HCT116 (cell line): ENCODE results near the gene GOLT1A.

Experiments
- CEBPB ChIP-seq: IDR thresholded peaks from 2 replicates; pipeline ENCODE4 v1.6.1; 2012; ENCODE audit warnings: low read depth
- CTCF ChIP-seq, 3 experiments: fragments of 200-600 bp in 1 of 3; sonication (generic) in 1 of 3; IDR thresholded peaks in 2 of 3; conservative IDR thresholded peaks in 1 of 3; 2 replicates each; pipeline ENCODE4 v1.5.1; 2012 to 2017; ENCODE audit warnings: low read depth in 2 of 3, low read length in 2 of 3, antibody characterized with exemption in 1 of 3, borderline replicate concordance in 1 of 3, control low read depth in 1 of 3, mild to moderate bottlenecking in 1 of 3, mixed read lengths in 1 of 3, mixed run types in 1 of 3, moderate library complexity in 1 of 3; ENCODE audit not compliant: insufficient read depth in 1 of 3
- ELF1 ChIP-seq: IDR thresholded peaks from 2 replicates; pipeline ENCODE4 v1.6.1; 2012; ENCODE audit warnings: low read depth, borderline replicate concordance
- EZH2 ChIP-seq: fragments of 200-600 bp; sonication (generic); IDR thresholded peaks from 2 replicates; pipeline ENCODE4 v1.6.1; 2017; ENCODE audit warnings: antibody characterized with exemption, mixed run types
- FOSL1 ChIP-seq: IDR thresholded peaks from 2 replicates; pipeline ENCODE4 v1.6.1; 2012; ENCODE audit warnings: low read depth
- POLR2A ChIP-seq: IDR thresholded peaks from 2 replicates; pipeline ENCODE4 v1.7.0; 2011; ENCODE audit warnings: borderline replicate concordance; ENCODE audit not compliant: insufficient read depth, insufficient read length; ENCODE audit errors: extremely low read depth
- POLR2AphosphoS5 ChIP-seq: IDR thresholded peaks from 2 replicates; pipeline ENCODE4 v1.6.1; 2011; ENCODE audit warnings: mild to moderate bottlenecking, low read depth, low read length, moderate library complexity
- RAD21 ChIP-seq: IDR thresholded peaks from 2 replicates; pipeline ENCODE4 v1.6.1; 2012; ENCODE audit warnings: low read depth, mild to moderate bottlenecking
- SIN3A ChIP-seq: IDR thresholded peaks from 2 replicates; pipeline ENCODE4 v1.6.1; 2012; ENCODE audit warnings: low read depth
- SP1 ChIP-seq: IDR thresholded peaks from 2 replicates; pipeline ENCODE4 v1.6.1; 2012; ENCODE audit warnings: low read depth
- TCF7L2 ChIP-seq: IDR thresholded peaks from 2 replicates; pipeline ENCODE4 v1.7.0; 2011; ENCODE audit warnings: borderline replicate concordance, inconsistent platforms; ENCODE audit not compliant: insufficient read depth, insufficient read length; ENCODE audit errors: extremely low read depth
- YY1 ChIP-seq: IDR thresholded peaks from 2 replicates; pipeline ENCODE4 v1.6.1; 2011; ENCODE audit warnings: low read length, low read depth, moderate library complexity, mild to moderate bottlenecking; ENCODE audit not compliant: insufficient replicate concordance; ENCODE audit errors: extremely low read depth
- TF ChIP-seq, protein P1 (sequence below): IDR thresholded peaks from 2 replicates; pipeline ENCODE4 v1.6.1; 2012; ENCODE audit warnings: low read depth

DNA sequence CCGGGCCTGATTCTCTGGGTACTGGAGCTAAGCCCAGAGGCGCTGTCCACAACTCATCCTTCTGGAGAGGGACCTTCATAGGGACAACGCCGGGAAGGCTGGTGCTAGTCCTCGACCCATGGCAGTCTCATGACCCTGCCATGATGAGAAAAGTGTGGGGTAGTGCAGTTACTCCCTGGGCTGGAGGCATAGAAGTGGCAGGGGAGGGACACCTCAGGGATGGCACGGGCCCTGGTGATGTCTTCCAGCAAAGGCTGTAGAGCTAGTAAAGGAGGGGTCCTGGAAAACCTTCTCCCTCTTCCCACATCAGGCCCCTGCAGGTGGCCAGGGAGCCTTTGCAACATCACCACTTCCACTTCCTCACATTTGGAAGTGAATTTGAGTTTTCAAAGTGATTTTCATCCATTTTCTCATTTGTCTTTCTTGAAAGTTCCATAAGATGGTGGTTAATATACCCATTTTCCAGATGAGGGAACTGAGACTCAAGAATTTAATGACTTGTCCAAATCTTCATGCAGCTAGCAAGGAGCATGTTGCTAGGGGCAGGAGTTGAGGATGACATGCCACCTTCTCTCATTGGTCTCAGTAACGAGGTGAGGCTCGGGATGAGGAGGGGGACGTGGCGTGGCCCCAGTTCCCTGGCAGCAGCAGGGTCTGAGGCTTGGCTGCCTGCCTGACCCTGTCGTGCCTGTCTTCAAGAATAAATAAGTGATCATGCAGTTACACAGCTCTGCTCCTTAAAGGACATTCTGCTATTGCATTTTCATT is 3.3 kb upstream of the GOLT1A start:
- TF ChIP-seq EZH2 = no peak
- no peak for TF ChIP-seq POLR2A
- no peak for TF ChIP-seq CTCF (IDR thresholded peaks at IDR 0.05 in 2 of 3, conservative IDR thresholded peaks at IDR 0.05 in 1 of 3; ENCODE audit: borderline replicate concordance in 1 of 3, insufficient read depth in 1 of 3, low read depth in 2 of 3, low read length in 2 of 3)
- TF ChIP-seq CEBPB = no peak
- TF ChIP-seq YY1 = no peak
- no peak for TF ChIP-seq RAD21
- TF ChIP-seq FOSL1 = no peak
- no peak for TF ChIP-seq SIN3A
- TF ChIP-seq ELF1 = no peak
- TF ChIP-seq TCF7L2 = no peak
- no peak for TF ChIP-seq POLR2AphosphoS5
- TF ChIP-seq SP1 = no peak
- TF ChIP-seq, protein P1, sequence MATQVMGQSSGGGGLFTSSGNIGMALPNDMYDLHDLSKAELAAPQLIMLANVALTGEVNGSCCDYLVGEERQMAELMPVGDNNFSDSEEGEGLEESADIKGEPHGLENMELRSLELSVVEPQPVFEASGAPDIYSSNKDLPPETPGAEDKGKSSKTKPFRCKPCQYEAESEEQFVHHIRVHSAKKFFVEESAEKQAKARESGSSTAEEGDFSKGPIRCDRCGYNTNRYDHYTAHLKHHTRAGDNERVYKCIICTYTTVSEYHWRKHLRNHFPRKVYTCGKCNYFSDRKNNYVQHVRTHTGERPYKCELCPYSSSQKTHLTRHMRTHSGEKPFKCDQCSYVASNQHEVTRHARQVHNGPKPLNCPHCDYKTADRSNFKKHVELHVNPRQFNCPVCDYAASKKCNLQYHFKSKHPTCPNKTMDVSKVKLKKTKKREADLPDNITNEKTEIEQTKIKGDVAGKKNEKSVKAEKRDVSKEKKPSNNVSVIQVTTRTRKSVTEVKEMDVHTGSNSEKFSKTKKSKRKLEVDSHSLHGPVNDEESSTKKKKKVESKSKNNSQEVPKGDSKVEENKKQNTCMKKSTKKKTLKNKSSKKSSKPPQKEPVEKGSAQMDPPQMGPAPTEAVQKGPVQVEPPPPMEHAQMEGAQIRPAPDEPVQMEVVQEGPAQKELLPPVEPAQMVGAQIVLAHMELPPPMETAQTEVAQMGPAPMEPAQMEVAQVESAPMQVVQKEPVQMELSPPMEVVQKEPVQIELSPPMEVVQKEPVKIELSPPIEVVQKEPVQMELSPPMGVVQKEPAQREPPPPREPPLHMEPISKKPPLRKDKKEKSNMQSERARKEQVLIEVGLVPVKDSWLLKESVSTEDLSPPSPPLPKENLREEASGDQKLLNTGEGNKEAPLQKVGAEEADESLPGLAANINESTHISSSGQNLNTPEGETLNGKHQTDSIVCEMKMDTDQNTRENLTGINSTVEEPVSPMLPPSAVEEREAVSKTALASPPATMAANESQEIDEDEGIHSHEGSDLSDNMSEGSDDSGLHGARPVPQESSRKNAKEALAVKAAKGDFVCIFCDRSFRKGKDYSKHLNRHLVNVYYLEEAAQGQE = no peak
